HepG2 (cell line): ENCODE measurements around the gene HIVEP2. TPM values are rescaled to one million over a fixed set of nuclear protein-coding genes. Genes with fewer than 3 reads are reported as not detected.

Experiments used
- CCDC6 ChIP-seq: sonication (generic); formaldehyde crosslinking; IDR thresholded peaks from 2 replicates; pipeline ENCODE4 v1.8.1; 2022; ENCODE audit warnings: mild to moderate bottlenecking, missing genetic modification reagents, moderate library complexity
- CEBPB ChIP-seq: IDR thresholded peaks from 2 replicates; pipeline ENCODE4 v1.6.1; 2011; ENCODE audit warnings: low read depth, low read length, improper control_type of control experiment, borderline replicate concordance
- DMAP1 ChIP-seq: IDR thresholded peaks from 2 replicates; pipeline ENCODE4 v1.6.1; 2016
- GATA4 ChIP-seq: sonication (generic); IDR thresholded peaks from 2 replicates; pipeline ENCODE4 v1.6.1; 2016; ENCODE audit warnings: antibody characterized with exemption, low read depth, borderline replicate concordance
- KDM1A ChIP-seq: IDR thresholded peaks from 2 replicates; pipeline ENCODE4 v1.6.1; 2016; ENCODE audit warnings: missing compliant biosample characterization
- MBNL3 ChIP-seq: fragments of 250-450 bp; sonication (Bioruptor Pico); conservative IDR thresholded peaks from 2 replicates; pipeline ENCODE4 v1.8.0; 2022; ENCODE audit warnings: mild to moderate bottlenecking, inconsistent platforms
- PRPF4 ChIP-seq: fragments of 200-400 bp; formaldehyde crosslinking; IDR thresholded peaks from 2 replicates; pipeline ENCODE4 v1.6.1; 2016; ENCODE audit warnings: low read length, low read depth; ENCODE audit not compliant: poor library complexity, severe bottlenecking
- SMARCC2 ChIP-seq: fragments of 450-650 bp; IDR thresholded peaks from 2 replicates; pipeline ENCODE4 v1.6.1; 2017; ENCODE audit warnings: antibody characterized with exemption, mild to moderate bottlenecking
- SSRP1 ChIP-seq: IDR thresholded peaks from 2 replicates; pipeline ENCODE4 v1.6.1; 2016; ENCODE audit warnings: control low read depth
- TP53 ChIP-seq: sonication (generic); formaldehyde crosslinking; conservative IDR thresholded peaks from 2 replicates; pipeline ENCODE4 v1.4.0; 2020; ENCODE audit warnings: missing genetic modification reagents
- U2AF2 ChIP-seq: fragments of 200-400 bp; formaldehyde crosslinking; IDR thresholded peaks from 2 replicates; pipeline ENCODE4 v1.6.1; 2017; ENCODE audit warnings: low read depth, mild to moderate bottlenecking, low read length
- ZBTB8A ChIP-seq: sonication (generic); formaldehyde crosslinking; IDR thresholded peaks from 2 replicates; pipeline ENCODE4 v1.4.0; 2020; ENCODE audit warnings: mild to moderate bottlenecking, low read depth, missing genetic modification reagents, borderline replicate concordance
- ZMYM2 ChIP-seq: sonication (generic); formaldehyde crosslinking; IDR thresholded peaks from 2 replicates; pipeline ENCODE4 v1.8.0; 2022; ENCODE audit warnings: mild to moderate bottlenecking, missing genetic modification reagents
- ZNF136 ChIP-seq: sonication (generic); formaldehyde crosslinking; IDR thresholded peaks from 2 replicates; pipeline ENCODE4 v1.8.1; 2022; ENCODE audit warnings: low read depth, mild to moderate bottlenecking, moderate library complexity, missing genetic modification reagents
- ZNF230 ChIP-seq: sonication (generic); formaldehyde crosslinking; IDR thresholded peaks from 2 replicates; pipeline ENCODE4 v1.4.0; 2020; ENCODE audit warnings: mild to moderate bottlenecking, missing genetic modification reagents
- ZNF253 ChIP-seq: sonication (generic); formaldehyde crosslinking; IDR thresholded peaks from 2 replicates; pipeline ENCODE4 v1.8.0; 2022; ENCODE audit warnings: mild to moderate bottlenecking, missing genetic modification reagents, borderline replicate concordance
- ZNF350 ChIP-seq: sonication (generic); formaldehyde crosslinking; IDR thresholded peaks from 2 replicates; pipeline ENCODE4 v1.4.0; 2020; ENCODE audit warnings: mild to moderate bottlenecking, low read depth, missing genetic modification reagents, borderline replicate concordance
- ZNF781 ChIP-seq: sonication (generic); formaldehyde crosslinking; IDR thresholded peaks from 2 replicates; pipeline ENCODE4 v1.5.1; 2020; ENCODE audit warnings: borderline replicate concordance, mild to moderate bottlenecking, missing genetic modification reagents; ENCODE audit errors: not compliant biosample characterization
- polyA plus RNA-seq, 8 experiments: library from polyadenylated mRNA; depleted of rRNA in 3 of 8; stranded (reverse) in 7 of 8; unstranded in 1 of 8; fragments of >200 nt; fragmentation: Illumina TruSeq in 4 of 8; extraction: Trizol in 4 of 8; gene quantifications; 2 replicates each; pipeline versions ENCODE4 v1.2.1 to v1.2.3, GENCODE V29; 2011 to 2016; ENCODE audit warnings: low read depth in 4 of 8, missing spikeins in 1 of 8, mixed read lengths in 1 of 8; ENCODE audit not compliant: insufficient read depth in 1 of 8
- total RNA-seq, 5 experiments: library from RNA; depleted of rRNA; stranded (reverse); fragments of >200 nt; fragmentation: Illumina TruSeq; extraction: Trizol; gene quantifications; 2 replicates each; pipeline ENCODE4 v1.2.3, GENCODE V29; 2016; ENCODE audit warnings: low read depth in 1 of 5
- TF ChIP-seq, protein P1 (sequence below): sonication (generic); formaldehyde crosslinking; conservative IDR thresholded peaks from 2 replicates; pipeline ENCODE4 v1.5.0; 2020; ENCODE audit warnings: missing genetic modification reagents
- TF ChIP-seq, protein P2 (sequence below): sonication (generic); formaldehyde crosslinking; IDR thresholded peaks from 2 replicates; pipeline ENCODE4 v1.5.0; 2020; ENCODE audit warnings: missing genetic modification reagents
- TF ChIP-seq, protein P3 (sequence below): sonication (generic); formaldehyde crosslinking; IDR thresholded peaks from 2 replicates; pipeline ENCODE4 v1.9.0; 2021; ENCODE audit warnings: missing genetic modification reagents, borderline replicate concordance
- TF ChIP-seq, protein P4 (sequence below): sonication (generic); formaldehyde crosslinking; IDR thresholded peaks from 2 replicates; pipeline ENCODE4 v1.9.0; 2021; ENCODE audit warnings: missing genetic modification reagents, mild to moderate bottlenecking, borderline replicate concordance
- TF ChIP-seq, protein P5 (sequence below): sonication (generic); formaldehyde crosslinking; IDR thresholded peaks from 2 replicates; pipeline ENCODE4 v1.4.0; 2020; ENCODE audit warnings: missing genetic modification reagents; ENCODE audit errors: not compliant biosample characterization

Gene HIVEP2
- total and polyA plus RNA-seq, 2 of the 13 experiments (the other 11 are each of a cell fraction or from before 2014, with no cell fraction given), result 3.4 to 12.9 TPM

DNA sequence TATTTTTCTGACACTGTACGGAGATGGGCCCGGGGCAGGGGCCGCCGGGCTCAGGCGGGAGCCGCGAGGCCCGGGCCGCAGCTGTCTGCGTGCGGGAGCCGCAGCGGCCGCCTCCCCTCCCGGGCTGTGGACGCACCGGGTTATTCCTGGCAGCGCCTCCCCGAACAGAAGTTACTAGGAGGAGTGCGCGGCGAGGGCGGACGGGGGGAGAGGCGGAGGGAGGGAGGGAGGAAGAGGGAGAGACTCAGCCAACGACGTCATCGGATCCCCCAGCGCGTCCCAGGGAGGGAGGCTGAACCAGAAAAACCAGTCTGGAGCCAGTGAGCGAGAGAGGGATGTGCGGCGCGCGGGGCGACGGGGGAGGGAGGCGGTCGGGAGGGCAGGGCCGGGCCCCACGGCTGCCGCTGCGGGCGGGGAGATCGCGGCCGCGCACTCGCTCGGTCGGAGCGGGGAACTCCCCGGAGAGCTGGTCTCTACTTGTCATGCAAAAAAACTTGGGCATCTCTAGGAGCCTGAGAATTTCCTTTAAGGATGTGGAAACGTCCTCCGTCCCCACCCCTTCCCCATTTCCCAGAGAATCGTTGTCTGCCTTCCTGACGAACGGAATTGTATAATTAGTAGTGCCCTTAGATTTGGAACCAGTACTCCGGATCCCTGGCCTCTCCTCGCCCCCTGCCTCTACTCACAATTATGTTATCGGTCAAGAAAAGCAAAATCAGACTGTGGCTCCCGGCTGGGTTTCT lies 1.4 kb upstream of the HIVEP2 start (continued):
- TF ChIP-seq, protein P1, sequence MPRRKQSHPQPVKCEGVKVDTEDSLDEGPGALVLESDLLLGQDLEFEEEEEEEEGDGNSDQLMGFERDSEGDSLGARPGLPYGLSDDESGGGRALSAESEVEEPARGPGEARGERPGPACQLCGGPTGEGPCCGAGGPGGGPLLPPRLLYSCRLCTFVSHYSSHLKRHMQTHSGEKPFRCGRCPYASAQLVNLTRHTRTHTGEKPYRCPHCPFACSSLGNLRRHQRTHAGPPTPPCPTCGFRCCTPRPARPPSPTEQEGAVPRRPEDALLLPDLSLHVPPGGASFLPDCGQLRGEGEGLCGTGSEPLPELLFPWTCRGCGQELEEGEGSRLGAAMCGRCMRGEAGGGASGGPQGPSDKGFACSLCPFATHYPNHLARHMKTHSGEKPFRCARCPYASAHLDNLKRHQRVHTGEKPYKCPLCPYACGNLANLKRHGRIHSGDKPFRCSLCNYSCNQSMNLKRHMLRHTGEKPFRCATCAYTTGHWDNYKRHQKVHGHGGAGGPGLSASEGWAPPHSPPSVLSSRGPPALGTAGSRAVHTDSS (CRISPR knock-in tag), result no peak
- TF ChIP-seq, protein P2, sequence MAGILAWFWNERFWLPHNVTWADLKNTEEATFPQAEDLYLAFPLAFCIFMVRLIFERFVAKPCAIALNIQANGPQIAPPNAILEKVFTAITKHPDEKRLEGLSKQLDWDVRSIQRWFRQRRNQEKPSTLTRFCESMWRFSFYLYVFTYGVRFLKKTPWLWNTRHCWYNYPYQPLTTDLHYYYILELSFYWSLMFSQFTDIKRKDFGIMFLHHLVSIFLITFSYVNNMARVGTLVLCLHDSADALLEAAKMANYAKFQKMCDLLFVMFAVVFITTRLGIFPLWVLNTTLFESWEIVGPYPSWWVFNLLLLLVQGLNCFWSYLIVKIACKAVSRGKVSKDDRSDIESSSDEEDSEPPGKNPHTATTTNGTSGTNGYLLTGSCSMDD (CRISPR knock-in tag), result no peak
- TF ChIP-seq ZMYM2, result 0 out of 2 replicates have a peak, but pooled peaks have one; percentile 15
- TF ChIP-seq, protein P3, sequence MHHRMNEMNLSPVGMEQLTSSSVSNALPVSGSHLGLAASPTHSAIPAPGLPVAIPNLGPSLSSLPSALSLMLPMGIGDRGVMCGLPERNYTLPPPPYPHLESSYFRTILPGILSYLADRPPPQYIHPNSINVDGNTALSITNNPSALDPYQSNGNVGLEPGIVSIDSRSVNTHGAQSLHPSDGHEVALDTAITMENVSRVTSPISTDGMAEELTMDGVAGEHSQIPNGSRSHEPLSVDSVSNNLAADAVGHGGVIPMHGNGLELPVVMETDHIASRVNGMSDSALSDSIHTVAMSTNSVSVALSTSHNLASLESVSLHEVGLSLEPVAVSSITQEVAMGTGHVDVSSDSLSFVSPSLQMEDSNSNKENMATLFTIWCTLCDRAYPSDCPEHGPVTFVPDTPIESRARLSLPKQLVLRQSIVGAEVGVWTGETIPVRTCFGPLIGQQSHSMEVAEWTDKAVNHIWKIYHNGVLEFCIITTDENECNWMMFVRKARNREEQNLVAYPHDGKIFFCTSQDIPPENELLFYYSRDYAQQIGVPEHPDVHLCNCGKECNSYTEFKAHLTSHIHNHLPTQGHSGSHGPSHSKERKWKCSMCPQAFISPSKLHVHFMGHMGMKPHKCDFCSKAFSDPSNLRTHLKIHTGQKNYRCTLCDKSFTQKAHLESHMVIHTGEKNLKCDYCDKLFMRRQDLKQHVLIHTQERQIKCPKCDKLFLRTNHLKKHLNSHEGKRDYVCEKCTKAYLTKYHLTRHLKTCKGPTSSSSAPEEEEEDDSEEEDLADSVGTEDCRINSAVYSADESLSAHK (CRISPR knock-in tag), result no peak
- TF ChIP-seq ZNF781, result no peak
- TF ChIP-seq CEBPB, result no peak
- TF ChIP-seq ZNF230 (CRISPR knock-in tag), result no peak
- no peak for TF ChIP-seq ZNF136
- no peak for TF ChIP-seq ZBTB8A (CRISPR knock-in tag)
- no peak for TF ChIP-seq SMARCC2
- no peak for TF ChIP-seq PRPF4
- 0 out of 2 replicates have a peak, but pooled peaks have one; percentile 64 for TF ChIP-seq ZNF253 (CRISPR knock-in tag)
- TF ChIP-seq, protein P4, sequence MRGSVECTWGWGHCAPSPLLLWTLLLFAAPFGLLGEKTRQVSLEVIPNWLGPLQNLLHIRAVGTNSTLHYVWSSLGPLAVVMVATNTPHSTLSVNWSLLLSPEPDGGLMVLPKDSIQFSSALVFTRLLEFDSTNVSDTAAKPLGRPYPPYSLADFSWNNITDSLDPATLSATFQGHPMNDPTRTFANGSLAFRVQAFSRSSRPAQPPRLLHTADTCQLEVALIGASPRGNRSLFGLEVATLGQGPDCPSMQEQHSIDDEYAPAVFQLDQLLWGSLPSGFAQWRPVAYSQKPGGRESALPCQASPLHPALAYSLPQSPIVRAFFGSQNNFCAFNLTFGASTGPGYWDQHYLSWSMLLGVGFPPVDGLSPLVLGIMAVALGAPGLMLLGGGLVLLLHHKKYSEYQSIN (CRISPR knock-in tag), result no peak
- no peak for TF ChIP-seq SSRP1
- no peak for TF ChIP-seq GATA4
- TF ChIP-seq TP53 (CRISPR knock-in tag), result no peak
- peak; percentile 18; the same call in 1 of the 2 replicates for TF ChIP-seq DMAP1 (CRISPR knock-in tag)
- TF ChIP-seq, protein P5, sequence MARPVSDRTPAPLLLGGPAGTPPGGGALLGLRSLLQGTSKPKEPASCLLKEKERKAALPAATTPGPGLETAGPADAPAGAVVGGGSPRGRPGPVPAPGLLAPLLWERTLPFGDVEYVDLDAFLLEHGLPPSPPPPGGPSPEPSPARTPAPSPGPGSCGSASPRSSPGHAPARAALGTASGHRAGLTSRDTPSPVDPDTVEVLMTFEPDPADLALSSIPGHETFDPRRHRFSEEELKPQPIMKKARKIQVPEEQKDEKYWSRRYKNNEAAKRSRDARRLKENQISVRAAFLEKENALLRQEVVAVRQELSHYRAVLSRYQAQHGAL, result no peak
- no peak for TF ChIP-seq ZNF350 (CRISPR knock-in tag)
- no peak; the same call in 1 of the 2 replicates for TF ChIP-seq CCDC6
- no peak for TF ChIP-seq U2AF2
- peak; percentile 71; the same call in 1 of the 2 replicates for TF ChIP-seq KDM1A (CRISPR knock-in tag)
- no peak for TF ChIP-seq MBNL3 (CRISPR knock-in tag)
